NT2/D1 (cell line): ENCODE measurements around the gene PYROXD2.

ENCODE experiments used
- SUZ12 ChIP-seq: IDR thresholded peaks from 2 replicates; pipeline ENCODE4 v1.6.1; 2011; ENCODE audit not compliant: insufficient read length, insufficient read depth; ENCODE audit errors: extremely low read depth
- YY1 ChIP-seq: IDR thresholded peaks from 2 replicates; pipeline ENCODE4 v1.6.1; 2011; ENCODE audit not compliant: insufficient read length, insufficient read depth

DNA sequence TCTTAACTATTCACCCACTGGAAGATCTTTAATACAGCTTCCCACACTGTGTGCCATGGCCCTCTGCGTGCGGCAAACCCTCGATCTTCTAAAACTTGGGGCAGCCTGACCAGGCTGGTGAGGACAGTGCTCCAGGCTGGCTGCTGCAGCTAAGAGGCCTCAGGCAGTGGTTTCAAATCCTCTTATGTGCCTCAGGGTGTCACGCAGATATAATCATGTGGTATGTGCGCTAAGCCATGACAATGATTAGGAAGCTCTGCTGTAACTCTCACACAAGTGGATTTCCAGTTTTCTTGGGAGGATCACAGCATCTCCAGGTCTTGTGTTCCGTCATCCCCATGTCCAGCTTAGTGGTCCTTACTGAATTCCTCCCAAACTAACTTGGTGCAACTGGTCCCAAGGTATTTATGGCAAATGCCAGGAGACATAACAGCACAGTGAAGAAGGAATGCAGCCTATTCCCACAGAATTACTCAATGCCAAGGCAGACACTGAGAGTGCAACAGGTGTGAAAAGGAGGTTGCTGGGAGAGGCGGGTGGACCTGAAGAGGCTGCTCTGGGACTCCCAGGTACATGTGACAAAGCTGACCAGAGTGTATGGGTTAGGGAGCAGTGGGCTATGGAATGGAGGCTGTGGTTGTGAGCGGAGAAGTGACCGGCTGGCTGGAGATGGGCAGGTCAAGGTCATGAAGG, 29.5 kb upstream of the PYROXD2 start:
- TF ChIP-seq SUZ12 (no peak), YY1 (no peak)
